Measurements from ENCODE around the gene CYP4F3.
"Not testable (repeated sequence)": the region's sequence is repeated elsewhere in the genome, so short reads cannot be mapped to it uniquely, and the experiment has no call there.

CYP4F3 gene

DNA sequence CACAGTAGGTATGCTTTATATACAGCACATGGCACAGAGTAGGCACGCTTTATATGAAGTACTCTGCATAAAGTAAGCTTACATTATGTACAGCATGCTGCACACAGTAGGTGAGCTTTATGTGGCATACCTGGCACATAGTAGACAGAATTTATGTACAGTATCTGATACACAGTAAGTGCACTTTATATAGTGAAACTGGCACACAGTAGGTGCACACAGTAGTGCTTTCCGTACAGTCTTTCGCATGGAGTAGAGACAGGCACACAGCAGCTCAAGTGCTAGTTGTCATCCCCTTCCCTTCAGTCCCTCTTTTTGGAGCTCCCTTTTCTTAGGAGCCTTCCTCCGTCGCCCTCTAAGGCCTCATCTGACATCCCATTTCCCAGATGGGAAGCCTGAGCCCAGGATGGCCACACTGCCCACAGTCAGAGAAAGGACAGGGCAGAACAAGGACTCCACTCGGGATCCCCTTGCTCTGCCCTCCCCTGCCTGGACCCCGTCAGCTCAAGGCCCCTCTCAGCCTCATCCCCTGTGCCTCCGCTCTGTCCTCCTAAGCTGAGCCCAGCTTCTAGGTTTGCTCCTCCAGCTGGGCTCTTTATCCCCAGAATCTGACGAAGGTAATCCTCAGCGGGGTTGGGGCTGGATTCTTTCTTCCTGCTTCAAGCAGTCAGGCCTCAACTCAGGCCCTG lies 31.3 kb downstream of the CYP4F3 start:
- DNase-seq, result no peak

DNA sequence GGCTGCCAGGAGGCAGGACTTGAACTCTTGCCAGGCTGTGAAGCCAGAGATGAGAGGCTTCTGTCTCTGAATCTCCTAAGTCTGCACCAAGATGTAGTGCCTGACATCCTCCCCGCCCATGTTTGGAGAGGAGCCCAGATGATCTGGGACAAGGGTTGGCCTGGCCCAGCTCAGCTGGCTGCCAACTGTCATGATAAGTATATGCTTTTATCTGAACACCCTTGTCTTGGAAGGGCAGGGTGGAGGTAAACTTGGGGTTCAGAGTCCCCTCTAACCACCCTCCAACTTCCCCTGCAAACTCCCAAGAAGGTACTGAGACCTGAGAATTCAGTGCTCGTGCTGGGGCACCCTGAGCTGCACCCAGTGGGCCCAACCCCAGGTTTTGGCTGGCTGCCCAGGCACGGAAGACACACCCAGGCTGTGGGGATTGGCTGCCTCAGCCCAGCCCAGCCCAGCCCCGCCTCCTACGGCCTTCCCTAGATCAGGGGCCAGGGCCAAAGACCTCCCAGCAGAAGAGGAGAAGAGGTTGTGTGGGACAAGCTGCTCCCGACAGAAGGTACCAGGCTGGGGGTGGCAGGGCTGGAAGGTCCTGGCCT lies 32.0 kb downstream of the CYP4F3 start, which contains the start of gene CYP4F12:
Gene CYP4F12, plus strand, starts transcription at position 508 of the 596 bp plus-strand sequence. CDS start 443 bp downstream, outside the sequence.
- no peak for DNase-seq

DNA sequence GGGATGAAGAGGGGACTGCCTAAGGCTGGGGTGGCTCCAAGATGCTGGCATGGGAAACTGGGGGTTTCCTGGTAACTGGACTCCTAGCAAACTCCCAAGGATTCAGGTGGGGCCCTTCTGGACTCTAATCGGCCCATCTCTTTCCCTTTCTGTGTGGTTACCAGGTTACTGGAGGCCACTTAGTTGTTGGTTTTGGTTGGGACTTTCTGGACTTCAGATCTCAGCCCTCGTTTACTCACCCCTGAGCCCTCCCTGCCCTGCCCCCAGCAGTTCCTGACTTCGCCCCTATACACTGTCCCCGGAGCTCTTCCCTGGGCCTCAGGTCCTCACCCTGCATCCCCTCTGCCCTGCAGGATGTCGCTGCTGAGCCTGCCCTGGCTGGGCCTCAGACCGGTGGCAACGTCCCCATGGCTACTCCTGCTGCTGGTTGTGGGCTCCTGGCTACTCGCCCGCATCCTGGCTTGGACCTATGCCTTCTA lies 32.5 kb downstream of the CYP4F3 start:
- no peak for DNase-seq

GRCh38 chr19:15675560-15675959 lies 34.9 kb downstream of the CYP4F3 start:
- no peak for DNase-seq

- no peak for DNase-seq
Observed at GRCh38 chr19:15679089-15679488, 38.4 kb downstream of the CYP4F3 start.

- not testable (repeated sequence) for DNase-seq
Observed at GRCh38 chr19:15679865-15680264, 39.2 kb downstream of the CYP4F3 start.

- DNase-seq, result no peak
Observed at GRCh38 chr19:15680478-15681322, 40.0 kb downstream of the CYP4F3 start.

- DNase-seq, result no peak
Observed at GRCh38 chr19:15683411-15683810, 42.7 kb downstream of the CYP4F3 start.

GRCh38 chr19:15684828-15685227 lies 44.1 kb downstream of the CYP4F3 start:
- no peak for DNase-seq

- DNase-seq, result no peak
Observed at GRCh38 chr19:15696654-15697194, 56.0 kb downstream of the CYP4F3 start.

DNA sequence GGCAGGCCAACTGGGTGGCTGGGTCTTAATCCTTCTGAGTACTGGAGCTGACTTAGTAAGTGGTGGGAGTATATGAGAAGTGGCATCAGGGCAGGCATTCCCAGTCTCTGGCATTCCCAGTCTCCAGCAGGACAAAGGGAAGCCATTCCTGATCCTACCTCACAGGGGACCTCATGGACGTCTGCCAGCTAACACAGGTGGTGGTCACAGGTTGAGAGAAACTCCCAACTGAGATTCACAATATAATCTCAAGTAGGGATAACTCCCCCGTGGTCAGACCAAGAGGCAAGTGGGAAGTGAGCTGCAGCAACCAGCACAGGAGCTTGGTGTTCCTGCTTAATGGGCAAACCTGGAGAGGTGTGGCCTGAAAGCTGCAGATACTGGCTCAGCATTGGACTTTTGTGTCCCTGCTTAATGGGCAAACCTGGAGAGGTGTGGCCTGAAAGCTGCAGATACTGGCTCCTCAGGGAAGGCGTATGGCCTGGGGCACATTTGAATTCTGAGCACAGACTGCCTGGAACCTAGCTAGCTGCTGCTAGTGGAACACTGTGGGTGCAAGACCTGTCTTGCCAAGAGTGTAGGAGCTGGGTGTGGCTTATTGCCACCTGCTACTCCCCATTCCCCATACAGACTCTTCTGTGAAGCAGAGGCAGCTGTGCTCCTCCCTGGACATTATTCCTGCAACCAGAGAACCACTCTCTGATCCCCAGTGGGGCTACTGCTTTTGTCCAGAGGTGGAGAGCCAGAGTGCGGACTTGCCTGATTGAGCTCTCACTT lies 61.2 kb downstream of the CYP4F3 start:
- no peak for DNase-seq

GRCh38 chr19:15702534-15702930 lies 61.8 kb downstream of the CYP4F3 start:
- peak; percentile 19 for DNase-seq
